ENCODE measurements around the gene ATP9A. TPM values are rescaled to one million over a fixed set of nuclear protein-coding genes. Genes with fewer than 3 reads are reported as not detected.

ATP9A gene
- total and polyA plus RNA-seq, 2 donors (not counting 1 experiment from before 2014, with no cell fraction given) = 23.3 to 96.3 TPM

DNA sequence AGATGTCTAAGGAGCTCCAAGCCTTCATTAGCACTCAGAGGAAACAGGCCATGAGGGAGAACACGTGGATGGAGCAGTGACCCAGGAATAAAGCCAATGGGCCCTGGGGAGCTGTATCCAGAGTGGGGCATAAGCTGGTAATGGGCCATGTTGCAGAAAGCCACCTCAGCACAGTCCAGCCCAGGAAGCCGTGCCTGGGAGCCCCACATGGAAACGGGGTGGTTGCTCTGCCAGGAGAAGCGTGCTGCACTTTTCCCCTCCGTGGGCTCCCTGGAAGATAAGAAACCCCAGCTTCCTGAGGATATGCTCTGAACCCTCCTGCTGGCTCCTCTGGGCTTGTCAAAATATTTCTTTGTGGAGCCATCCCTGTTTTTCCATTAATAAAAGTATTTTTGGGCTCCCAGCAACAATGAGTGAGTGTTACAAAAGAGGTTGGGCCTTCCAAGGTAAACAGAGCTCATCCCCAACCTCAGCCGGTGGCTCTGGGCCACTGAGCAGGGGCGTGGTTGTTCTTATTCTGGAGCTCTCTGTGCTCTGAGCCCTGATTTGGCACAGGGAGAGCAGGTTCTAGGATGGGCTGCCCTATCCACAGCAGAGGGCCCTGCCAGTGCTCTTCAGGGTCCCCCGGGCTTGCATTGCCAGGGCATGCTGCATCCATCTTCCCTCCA lies 194.5 kb downstream of the ATP9A start:
- DNase-seq (ENCODE audit: low read depth in 2 of 2) = peak in 1 of 2 donors; percentile 47
- TF ChIP-seq EZH2 (IDR thresholded peaks at IDR 0.05; ENCODE audit: low read length, missing control alignments) = no peak
- TF ChIP-seq, protein P1, sequence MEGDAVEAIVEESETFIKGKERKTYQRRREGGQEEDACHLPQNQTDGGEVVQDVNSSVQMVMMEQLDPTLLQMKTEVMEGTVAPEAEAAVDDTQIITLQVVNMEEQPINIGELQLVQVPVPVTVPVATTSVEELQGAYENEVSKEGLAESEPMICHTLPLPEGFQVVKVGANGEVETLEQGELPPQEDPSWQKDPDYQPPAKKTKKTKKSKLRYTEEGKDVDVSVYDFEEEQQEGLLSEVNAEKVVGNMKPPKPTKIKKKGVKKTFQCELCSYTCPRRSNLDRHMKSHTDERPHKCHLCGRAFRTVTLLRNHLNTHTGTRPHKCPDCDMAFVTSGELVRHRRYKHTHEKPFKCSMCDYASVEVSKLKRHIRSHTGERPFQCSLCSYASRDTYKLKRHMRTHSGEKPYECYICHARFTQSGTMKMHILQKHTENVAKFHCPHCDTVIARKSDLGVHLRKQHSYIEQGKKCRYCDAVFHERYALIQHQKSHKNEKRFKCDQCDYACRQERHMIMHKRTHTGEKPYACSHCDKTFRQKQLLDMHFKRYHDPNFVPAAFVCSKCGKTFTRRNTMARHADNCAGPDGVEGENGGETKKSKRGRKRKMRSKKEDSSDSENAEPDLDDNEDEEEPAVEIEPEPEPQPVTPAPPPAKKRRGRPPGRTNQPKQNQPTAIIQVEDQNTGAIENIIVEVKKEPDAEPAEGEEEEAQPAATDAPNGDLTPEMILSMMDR (conservative IDR thresholded peaks at IDR 0.05 in 1 of 2, IDR thresholded peaks at IDR 0.05 in 1 of 2; ENCODE audit: low read depth in 1 of 2, low read length in 2 of 2) = no peak

DNA sequence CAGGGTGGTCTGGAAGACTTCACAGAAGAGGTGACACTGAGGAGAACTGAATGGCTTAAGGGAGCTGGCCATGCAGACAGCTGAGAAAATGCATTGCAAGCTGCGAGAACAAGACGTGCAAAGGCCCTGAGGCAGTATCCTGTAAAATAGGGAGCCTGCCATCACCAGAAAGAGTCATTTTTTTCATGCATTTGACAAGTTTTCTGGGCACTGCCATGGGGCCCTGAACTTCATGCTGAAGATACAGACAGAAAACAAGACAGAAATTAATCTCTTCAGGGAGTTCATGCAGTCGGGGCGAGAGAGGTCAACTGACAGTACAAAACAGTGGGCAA lies 196.8 kb downstream of the ATP9A start:
- TF ChIP-seq EZH2 (IDR thresholded peaks at IDR 0.05; ENCODE audit: low read length, missing control alignments) = no peak
- TF ChIP-seq, protein P1 (conservative IDR thresholded peaks at IDR 0.05 in 1 of 2, IDR thresholded peaks at IDR 0.05 in 1 of 2; ENCODE audit: low read depth in 1 of 2, low read length in 2 of 2) = no peak
- Histone ChIP-seq H4K20me1 (ENCODE audit: control insufficient read depth, extremely low read depth, insufficient read depth, low read length) (no peaks in the 10 kb centered on the region), H3K9me3 (ENCODE audit: control insufficient read depth, insufficient read depth, low read depth, low read length) (no peaks in the 10 kb centered on the region)

More for the DNA sequence above, 194.5 kb downstream of the ATP9A start:
- no peak overlapping the region for H3K27ac ChIP-seq (ENCODE audit: insufficient read depth, low read length)
- no peaks in the 10 kb centered on the region for H4K20me1 ChIP-seq (ENCODE audit: control insufficient read depth, extremely low read depth, insufficient read depth, low read length)
- no peaks in the 10 kb centered on the region for H3K36me3 ChIP-seq (ENCODE audit: control insufficient read depth, insufficient read depth, low read length)
- peaks cover 4% of the 10 kb centered on the region for H3K4me1 ChIP-seq (ENCODE audit: control insufficient read depth, extremely low read depth, insufficient read depth, low read length)
- no peaks in the 10 kb centered on the region for H3K79me2 ChIP-seq (ENCODE audit: control insufficient read depth, insufficient read depth, low read length)
- H2AFZ ChIP-seq (ENCODE audit: low read length) = no peak overlapping the region
- peaks cover 12% of the 10 kb centered on the region for H3K27me3 ChIP-seq (ENCODE audit: control insufficient read depth, insufficient read depth, low read length)
- no peak overlapping the region for H3K4me3 ChIP-seq (replicated peaks in 1 of 4; ENCODE audit: control extremely low read depth in 1 of 4, insufficient read depth in 1 of 4, low read depth in 3 of 4, low read length in 4 of 4)
- H3K9me3 ChIP-seq (ENCODE audit: control insufficient read depth, insufficient read depth, low read depth, low read length) = no peaks in the 10 kb centered on the region
- no peak overlapping the region for H3K9ac ChIP-seq (ENCODE audit: insufficient read depth, low read length)
- H3K4me2 ChIP-seq (ENCODE audit: extremely low read depth, insufficient read depth, low read length) = no peak overlapping the region

DNA sequence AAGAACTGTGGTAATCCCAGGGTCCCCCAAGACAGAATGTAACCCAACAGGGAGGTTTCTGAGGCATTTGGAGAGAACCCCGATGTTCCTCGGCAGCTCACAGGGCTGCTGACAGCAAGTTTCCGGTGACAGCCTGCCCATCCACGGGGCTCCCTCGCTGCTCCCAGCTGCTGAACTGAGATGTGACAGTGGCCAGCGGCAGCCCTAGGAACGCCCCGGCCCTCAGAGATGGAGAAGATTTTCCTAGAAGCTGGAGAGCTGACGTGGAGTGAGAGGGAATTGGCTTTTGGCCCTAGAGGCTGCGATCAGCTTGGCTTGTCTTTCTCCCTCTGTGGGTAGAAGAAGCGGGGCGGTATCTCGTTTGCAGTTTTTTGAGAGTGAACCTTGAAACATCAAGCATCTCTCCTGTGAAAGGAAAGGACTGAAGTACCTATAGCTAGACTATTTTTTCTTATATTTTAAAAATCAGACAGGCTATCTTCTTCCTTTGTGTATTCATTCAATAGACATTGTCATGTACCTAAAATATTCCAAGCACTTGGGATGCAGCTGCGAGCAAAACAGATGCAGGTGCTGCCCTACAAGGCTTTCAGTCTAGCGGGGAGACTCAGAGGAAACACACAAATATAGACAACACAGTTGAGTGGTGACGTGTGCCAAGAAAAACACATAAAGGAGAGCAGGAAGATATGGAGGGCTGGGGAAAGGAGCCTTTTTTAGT lies 197.3 kb downstream of the ATP9A start:
- peaks cover 6% of the 10 kb centered on the region for H3K27me3 ChIP-seq (ENCODE audit: control insufficient read depth, insufficient read depth, low read length)
- H3K27ac ChIP-seq (ENCODE audit: insufficient read depth, low read length) = no peak overlapping the region
- DNase-seq (ENCODE audit: low read depth in 2 of 2) = peak in 1 of 2 donors; percentile 31
- TF ChIP-seq EZH2 (IDR thresholded peaks at IDR 0.05; ENCODE audit: low read length, missing control alignments) = no peak
- TF ChIP-seq, protein P1 (conservative IDR thresholded peaks at IDR 0.05 in 1 of 2, IDR thresholded peaks at IDR 0.05 in 1 of 2; ENCODE audit: low read depth in 1 of 2, low read length in 2 of 2) = no peak
- H3K9me3 ChIP-seq (ENCODE audit: control insufficient read depth, insufficient read depth, low read depth, low read length) = no peaks in the 10 kb centered on the region
- H3K4me3 ChIP-seq (replicated peaks in 1 of 4; ENCODE audit: control extremely low read depth in 1 of 4, insufficient read depth in 1 of 4, low read depth in 3 of 4, low read length in 4 of 4) = no peak overlapping the region
- H3K4me1 ChIP-seq (ENCODE audit: control insufficient read depth, extremely low read depth, insufficient read depth, low read length) = peaks cover 4% of the 10 kb centered on the region
- H2AFZ ChIP-seq (ENCODE audit: low read length) = peak overlapping the region; percentile 36
- no peaks in the 10 kb centered on the region for H4K20me1 ChIP-seq (ENCODE audit: control insufficient read depth, extremely low read depth, insufficient read depth, low read length)
- H3K9ac ChIP-seq (ENCODE audit: insufficient read depth, low read length) = no peak overlapping the region
- H3K4me2 ChIP-seq (ENCODE audit: extremely low read depth, insufficient read depth, low read length) = peak overlapping the region; percentile 37
- H3K79me2 ChIP-seq (ENCODE audit: control insufficient read depth, insufficient read depth, low read length) = no peaks in the 10 kb centered on the region
- no peaks in the 10 kb centered on the region for H3K36me3 ChIP-seq (ENCODE audit: control insufficient read depth, insufficient read depth, low read length)

More for the DNA sequence above, 196.8 kb downstream of the ATP9A start:
- H3K9ac ChIP-seq (ENCODE audit: insufficient read depth, low read length) = no peak overlapping the region
- H3K27ac ChIP-seq (ENCODE audit: insufficient read depth, low read length) = no peak overlapping the region
- H3K4me3 ChIP-seq (replicated peaks in 1 of 4; ENCODE audit: control extremely low read depth in 1 of 4, insufficient read depth in 1 of 4, low read depth in 3 of 4, low read length in 4 of 4) = no peak overlapping the region
- no peaks in the 10 kb centered on the region for H3K36me3 ChIP-seq (ENCODE audit: control insufficient read depth, insufficient read depth, low read length)
- no peak for DNase-seq (ENCODE audit: low read depth in 2 of 2)
- no peak overlapping the region for H3K4me2 ChIP-seq (ENCODE audit: extremely low read depth, insufficient read depth, low read length)
- peaks cover 4% of the 10 kb centered on the region for H3K4me1 ChIP-seq (ENCODE audit: control insufficient read depth, extremely low read depth, insufficient read depth, low read length)
- no peak overlapping the region for H2AFZ ChIP-seq (ENCODE audit: low read length)
- peaks cover 6% of the 10 kb centered on the region for H3K27me3 ChIP-seq (ENCODE audit: control insufficient read depth, insufficient read depth, low read length)
- H3K79me2 ChIP-seq (ENCODE audit: control insufficient read depth, insufficient read depth, low read length) = no peaks in the 10 kb centered on the region
